Stomach (tissue), 4 donors: Measurements from ENCODE around the gene FAM120B.

ENCODE experiments used
- EP300 ChIP-seq: sonication (generic); formaldehyde crosslinking; IDR thresholded peaks from one replicate; pipeline ENCODE4 v1.6.1; 2017; ENCODE audit warnings: antibody characterized with exemption
- POLR2A ChIP-seq, 4 donors: fragments of 450-650 bp; IDR thresholded peaks; one replicate each; pipeline ENCODE4 v1.6.1; 2016; ENCODE audit warnings: antibody characterized with exemption in 4 of 4, control low read depth in 2 of 4, mild to moderate bottlenecking in 1 of 4, moderate library complexity in 1 of 4
- POLR2AphosphoS5 ChIP-seq, 3 donors: sonication (generic); formaldehyde crosslinking; IDR thresholded peaks; one replicate each; pipeline ENCODE4 v1.6.1; 2016; ENCODE audit warnings: antibody characterized with exemption in 3 of 3
- TF ChIP-seq, protein P1 (sequence below), 7 experiments: fragments of 450-650 bp in 4 of 7; fragments of 200-600 bp in 3 of 7; sonication (generic) in 3 of 7; IDR thresholded peaks; one replicate each; pipeline ENCODE4 v1.5.1; 2016 to 2019; ENCODE audit warnings: antibody characterized with exemption in 7 of 7, control low read depth in 2 of 7, mild to moderate bottlenecking in 1 of 7

DNA sequence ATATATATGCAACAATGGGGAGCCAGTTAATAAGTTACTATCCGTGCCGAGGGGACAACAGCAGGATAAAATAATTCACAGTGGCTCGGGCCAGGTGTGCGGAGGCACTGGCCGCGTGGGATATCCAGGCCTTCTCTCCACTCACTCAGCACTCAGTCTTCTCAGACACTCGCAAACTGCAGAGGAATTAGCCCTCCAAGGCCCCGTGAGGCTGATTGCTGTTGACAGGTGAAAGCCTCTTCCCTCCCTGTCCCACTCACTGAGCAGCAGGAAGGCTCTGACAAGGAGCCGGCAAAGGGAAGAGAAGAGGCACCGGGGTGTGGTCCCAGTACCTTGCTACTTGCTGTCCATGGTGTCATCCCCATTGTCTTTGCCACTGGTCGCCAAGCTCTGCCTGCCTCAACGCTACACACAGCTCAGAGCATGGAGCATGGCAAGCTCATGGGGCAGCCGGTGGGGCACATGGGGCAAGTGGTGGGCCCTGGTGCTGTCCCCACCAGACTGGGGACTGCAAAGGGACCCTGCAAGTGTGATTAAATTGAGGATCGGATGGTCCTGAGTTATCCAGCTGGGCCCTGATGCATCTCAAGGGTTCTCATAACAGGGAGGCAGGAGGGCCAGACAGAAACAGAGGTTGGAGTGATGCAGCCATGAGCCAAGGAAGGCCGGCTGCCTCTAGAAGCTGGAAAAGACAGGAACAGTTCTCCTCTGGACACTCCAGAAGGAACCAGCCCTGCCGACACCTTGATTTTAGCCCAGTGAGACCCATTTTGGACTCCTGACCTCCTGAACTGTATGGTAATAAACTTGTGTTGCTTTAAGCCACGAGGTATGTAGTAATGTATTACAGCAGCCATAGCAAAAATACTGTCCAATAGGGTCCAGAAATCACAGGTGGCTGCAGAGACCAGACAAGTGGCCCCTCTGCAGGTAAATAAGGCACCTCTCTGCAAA lies 126.9 kb downstream of the FAM120B start:
- TF ChIP-seq, protein P1, sequence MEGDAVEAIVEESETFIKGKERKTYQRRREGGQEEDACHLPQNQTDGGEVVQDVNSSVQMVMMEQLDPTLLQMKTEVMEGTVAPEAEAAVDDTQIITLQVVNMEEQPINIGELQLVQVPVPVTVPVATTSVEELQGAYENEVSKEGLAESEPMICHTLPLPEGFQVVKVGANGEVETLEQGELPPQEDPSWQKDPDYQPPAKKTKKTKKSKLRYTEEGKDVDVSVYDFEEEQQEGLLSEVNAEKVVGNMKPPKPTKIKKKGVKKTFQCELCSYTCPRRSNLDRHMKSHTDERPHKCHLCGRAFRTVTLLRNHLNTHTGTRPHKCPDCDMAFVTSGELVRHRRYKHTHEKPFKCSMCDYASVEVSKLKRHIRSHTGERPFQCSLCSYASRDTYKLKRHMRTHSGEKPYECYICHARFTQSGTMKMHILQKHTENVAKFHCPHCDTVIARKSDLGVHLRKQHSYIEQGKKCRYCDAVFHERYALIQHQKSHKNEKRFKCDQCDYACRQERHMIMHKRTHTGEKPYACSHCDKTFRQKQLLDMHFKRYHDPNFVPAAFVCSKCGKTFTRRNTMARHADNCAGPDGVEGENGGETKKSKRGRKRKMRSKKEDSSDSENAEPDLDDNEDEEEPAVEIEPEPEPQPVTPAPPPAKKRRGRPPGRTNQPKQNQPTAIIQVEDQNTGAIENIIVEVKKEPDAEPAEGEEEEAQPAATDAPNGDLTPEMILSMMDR (IDR thresholded peaks at IDR 0.05), result no peak
- TF ChIP-seq POLR2A (IDR thresholded peaks at IDR 0.05) (no peak), EP300 (no peak), POLR2AphosphoS5 (IDR thresholded peaks at IDR 0.05) (no peak)
